H9 (cell line): ENCODE data around the gene HUWE1. TPM values are rescaled to one million over a fixed set of nuclear protein-coding genes. Genes with fewer than 3 reads are reported as not detected.
"Not testable (repeated sequence)": the region's sequence is repeated elsewhere in the genome, so short reads cannot be mapped to it uniquely, and the experiment has no call there.

Source experiments
- DNase-seq: peaks from one replicate; pipeline ENCODE4 v3.0.0-alpha.2; 2017
- H2AFZ ChIP-seq: one replicate; pipeline ENCODE4 v1.6.1; 2013; ENCODE audit warnings: mild to moderate bottlenecking, low read length, control low read depth, moderate library complexity
- H2AK5ac ChIP-seq: 2 replicates; pipeline ENCODE4 v1.6.1; 2013; ENCODE audit warnings: low read length, control low read depth, mixed read lengths; ENCODE audit not compliant: insufficient read length
- H2BK120ac ChIP-seq: one replicate; pipeline ENCODE4 v1.6.1; 2013; ENCODE audit warnings: low read depth, mild to moderate bottlenecking, low read length, control low read depth, inconsistent platforms; ENCODE audit not compliant: poor library complexity, severe bottlenecking
- H2BK12ac ChIP-seq: 2 replicates; pipeline ENCODE4 v1.6.1; 2013; ENCODE audit warnings: low read length, control low read depth, mixed read lengths, low read depth; ENCODE audit not compliant: insufficient read length
- H2BK15ac ChIP-seq: 2 replicates; pipeline ENCODE4 v1.6.1; 2013; ENCODE audit warnings: low read depth, low read length, control low read depth
- H2BK20ac ChIP-seq: one replicate; pipeline ENCODE4 v1.6.1; 2013; ENCODE audit warnings: low read depth, mild to moderate bottlenecking, low read length, control low read depth, inconsistent platforms; ENCODE audit not compliant: poor library complexity, severe bottlenecking
- H2BK5ac ChIP-seq: 2 replicates; pipeline ENCODE4 v1.6.1; 2013; ENCODE audit warnings: low read length, control low read depth, mixed read lengths; ENCODE audit not compliant: insufficient read length
- H3K14ac ChIP-seq: 2 replicates; pipeline ENCODE4 v1.6.1; 2013; ENCODE audit warnings: low read length, control low read depth; ENCODE audit not compliant: insufficient read depth
- H3K18ac ChIP-seq: 2 replicates; pipeline ENCODE4 v1.6.1; 2013; ENCODE audit warnings: low read depth, mild to moderate bottlenecking, mixed read lengths, low read length, control low read depth; ENCODE audit not compliant: insufficient read length
- H3K23ac ChIP-seq: 2 replicates; pipeline ENCODE4 v1.6.1; 2013; ENCODE audit warnings: low read length, control low read depth, mixed read lengths, low read depth; ENCODE audit not compliant: insufficient read length
- H3K23me2 ChIP-seq: 2 replicates; pipeline ENCODE4 v1.6.1; 2013; ENCODE audit warnings: low read depth, mild to moderate bottlenecking, mixed read lengths, low read length, control low read depth; ENCODE audit not compliant: insufficient read length, poor library complexity, severe bottlenecking
- H3K27ac ChIP-seq: 2 replicates; pipeline ENCODE4 v1.5.1; 2013; ENCODE audit warnings: low read length, control low read depth, mixed read lengths, low read depth; ENCODE audit not compliant: insufficient read length
- H3K27me3 ChIP-seq: 2 replicates; pipeline ENCODE4 v1.6.1; 2013; ENCODE audit warnings: low read length, control low read depth, inconsistent platforms; ENCODE audit not compliant: insufficient read depth
- H3K4ac ChIP-seq: 2 replicates; pipeline ENCODE4 v1.6.1; 2013; ENCODE audit warnings: low read depth, mild to moderate bottlenecking, control low read depth, inconsistent platforms, low read length, moderate library complexity
- H3K4me1 ChIP-seq: 2 replicates; pipeline ENCODE4 v1.6.1; 2013; ENCODE audit warnings: low read length, control low read depth, inconsistent platforms; ENCODE audit not compliant: insufficient read depth
- H3K4me2 ChIP-seq: 2 replicates; pipeline ENCODE4 v1.6.1; 2013; ENCODE audit warnings: low read length, control low read depth, mixed read lengths; ENCODE audit not compliant: insufficient read length, insufficient read depth
- H3K56ac ChIP-seq: 2 replicates; pipeline ENCODE4 v1.6.1; 2013; ENCODE audit warnings: low read depth, mild to moderate bottlenecking, mixed read lengths, low read length, control low read depth; ENCODE audit not compliant: insufficient read length
- H3K79me1 ChIP-seq: 2 replicates; pipeline ENCODE4 v1.6.1; 2013; ENCODE audit warnings: low read depth, mild to moderate bottlenecking, moderate library complexity, low read length, control low read depth, inconsistent platforms; ENCODE audit not compliant: insufficient read depth, poor library complexity, severe bottlenecking
- H3K79me2 ChIP-seq: 2 replicates; pipeline ENCODE4 v1.6.1; 2013; ENCODE audit warnings: low read length, control low read depth, inconsistent platforms; ENCODE audit not compliant: insufficient read depth
- H3K9ac ChIP-seq: 2 replicates; pipeline ENCODE4 v1.6.1; 2013; ENCODE audit warnings: low read length, control low read depth, mixed read lengths; ENCODE audit not compliant: insufficient read length; ENCODE audit errors: extremely low read depth
- H3K9me3 ChIP-seq: one replicate; pipeline ENCODE4 v1.6.1; 2013; ENCODE audit warnings: low read depth, low read length, inconsistent platforms; ENCODE audit not compliant: control insufficient read depth
- H3T11ph ChIP-seq: one replicate; pipeline ENCODE4 v1.6.1; 2013; ENCODE audit warnings: mild to moderate bottlenecking, low read length, control low read depth, inconsistent platforms
- H4K20me1 ChIP-seq: one replicate; pipeline ENCODE4 v1.6.1; 2013; ENCODE audit not compliant: control insufficient read depth, insufficient read length, insufficient read depth
- H4K5ac ChIP-seq: 2 replicates; pipeline ENCODE4 v1.6.1; 2013; ENCODE audit warnings: low read depth, mild to moderate bottlenecking, mixed read lengths, low read length, control low read depth; ENCODE audit not compliant: insufficient read length
- H4K8ac ChIP-seq: replicated peaks from 2 replicates; pipeline ENCODE4 v1.6.1; 2013; ENCODE audit warnings: low read length, control low read depth, mixed read lengths, low read depth; ENCODE audit not compliant: insufficient read length
- H4K91ac ChIP-seq: 2 replicates; pipeline ENCODE4 v1.6.1; 2013; ENCODE audit warnings: low read depth, mild to moderate bottlenecking, moderate library complexity, mixed read lengths, low read length, control low read depth; ENCODE audit not compliant: insufficient read length
- H3K27ac Mint-ChIP-seq, 3 experiments: 2 replicates in 2 of 3; 3 replicates in 1 of 3; pipeline ENCODE4 v1.8.0; 2020 to 2021; ENCODE audit warnings: mixed read lengths in 3 of 3, mild to moderate bottlenecking in 1 of 3, moderate library complexity in 1 of 3
- H3K27me3 Mint-ChIP-seq: 2 replicates; pipeline ENCODE4 v1.8.0; 2021; ENCODE audit warnings: low read depth, mild to moderate bottlenecking, moderate library complexity, mixed read lengths
- H3K36me3 Mint-ChIP-seq, 3 experiments: 2 replicates in 2 of 3; 3 replicates in 1 of 3; pipeline ENCODE4 v1.8.0; 2020 to 2021; ENCODE audit warnings: low read depth in 3 of 3, mixed read lengths in 3 of 3; ENCODE audit not compliant: insufficient read depth in 1 of 3
- H3K4me1 Mint-ChIP-seq, 2 experiments: 2 replicates each; pipeline ENCODE4 v1.8.0; 2020; ENCODE audit warnings: mixed read lengths in 2 of 2
- H3K4me3 Mint-ChIP-seq, 2 experiments: 2 replicates in 1 of 2; 3 replicates in 1 of 2; pipeline ENCODE4 v1.8.0; 2020 to 2021; ENCODE audit warnings: mild to moderate bottlenecking in 2 of 2, mixed read lengths in 2 of 2, moderate library complexity in 1 of 2
- H3K9me3 Mint-ChIP-seq, 2 experiments: 2 replicates in 1 of 2; 3 replicates in 1 of 2; pipeline ENCODE4 v1.8.0; 2020; ENCODE audit warnings: mild to moderate bottlenecking in 2 of 2, mixed read lengths in 2 of 2, moderate library complexity in 1 of 2
- WGBS: extraction: QIAGEN DNeasy Blood & Tissue Kit; methylation state at CpG from one replicate; pipeline ENCODE4 v1.1.7; 2013; ENCODE audit warnings: missing lambda C conversion rate, low lambda C conversion rate, mixed read lengths; ENCODE audit not compliant: insufficient read length; ENCODE audit errors: extremely low coverage; 5-methylcytosine and 5-hydroxymethylcytosine counted together
- total RNA-seq: library from RNA; stranded (reverse); gene quantifications from 2 replicates; pipeline ENCODE4 v1.2.1, GENCODE V29; 2021
- TF ChIP-seq, protein P1 (sequence below): fragments of 200-600 bp; sonication (generic); conservative IDR thresholded peaks from 3 replicates; pipeline ENCODE4 v1.8.0; 2021; ENCODE audit warnings: antibody characterized with exemption, mild to moderate bottlenecking

HUWE1 gene
- total RNA-seq, 1 experiment from 2014 or later, result 230 TPM

DNA sequence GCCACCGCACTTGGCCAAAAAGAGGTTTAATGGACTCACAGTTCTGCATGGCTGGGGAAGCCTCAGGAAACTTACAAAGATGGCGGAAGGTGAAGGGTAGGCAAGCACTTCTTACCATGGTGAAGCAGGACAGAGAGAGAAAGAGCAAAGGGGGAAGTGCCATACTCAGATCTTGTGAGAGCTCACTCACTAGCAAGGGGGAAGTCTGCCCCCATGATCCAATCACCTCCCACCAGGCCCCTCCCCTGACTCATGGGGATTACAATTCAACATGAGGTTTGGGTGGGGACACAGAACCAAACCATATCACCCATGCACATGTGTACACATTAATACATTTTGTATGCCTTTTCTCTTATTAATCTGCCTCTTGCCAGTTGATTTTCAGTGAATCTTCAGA is 175.2 kb downstream of the HUWE1 start:
- H3K4me2 ChIP-seq, result no peak overlapping the region
- no peak overlapping the region for H2BK20ac ChIP-seq
- H3T11ph ChIP-seq, result no peak overlapping the region
- H4K91ac ChIP-seq, result no peak overlapping the region
- peaks cover 68 to 70% of the 10 kb centered on the region in 2 experiments for H3K9me3 Mint-ChIP-seq
- no peak overlapping the region for H3K56ac ChIP-seq
- H3K9me3 ChIP-seq, result no peaks in the 10 kb centered on the region
- no peak overlapping the region for H3K4ac ChIP-seq
- H2AK5ac ChIP-seq, result no peak overlapping the region
- no peak overlapping the region for H2BK15ac ChIP-seq
- H2BK12ac ChIP-seq, result no peak overlapping the region
- no peak overlapping the region for H2BK120ac ChIP-seq
- DNase-seq, result no peak
- H3K79me2 ChIP-seq, result no peaks in the 10 kb centered on the region
- peaks cover 7 to 9% (median 9%) of the 10 kb centered on the region in 3 experiments; a peak in 5 of 7 replicates for H3K36me3 Mint-ChIP-seq
- no peaks in the 10 kb centered on the region for H3K4me1 ChIP-seq
- H3K27me3 ChIP-seq, result no peaks in the 10 kb centered on the region
- H3K14ac ChIP-seq, result no peak overlapping the region
- no peak overlapping the region for H4K5ac ChIP-seq
- no CpG with 5 or more reads among the region's 2 CpGs for WGBS
- no peak overlapping the region for H4K8ac ChIP-seq
- no peak overlapping the region for H3K18ac ChIP-seq
- no peaks in the 10 kb centered on the region for H4K20me1 ChIP-seq
- TF ChIP-seq, protein P1, sequence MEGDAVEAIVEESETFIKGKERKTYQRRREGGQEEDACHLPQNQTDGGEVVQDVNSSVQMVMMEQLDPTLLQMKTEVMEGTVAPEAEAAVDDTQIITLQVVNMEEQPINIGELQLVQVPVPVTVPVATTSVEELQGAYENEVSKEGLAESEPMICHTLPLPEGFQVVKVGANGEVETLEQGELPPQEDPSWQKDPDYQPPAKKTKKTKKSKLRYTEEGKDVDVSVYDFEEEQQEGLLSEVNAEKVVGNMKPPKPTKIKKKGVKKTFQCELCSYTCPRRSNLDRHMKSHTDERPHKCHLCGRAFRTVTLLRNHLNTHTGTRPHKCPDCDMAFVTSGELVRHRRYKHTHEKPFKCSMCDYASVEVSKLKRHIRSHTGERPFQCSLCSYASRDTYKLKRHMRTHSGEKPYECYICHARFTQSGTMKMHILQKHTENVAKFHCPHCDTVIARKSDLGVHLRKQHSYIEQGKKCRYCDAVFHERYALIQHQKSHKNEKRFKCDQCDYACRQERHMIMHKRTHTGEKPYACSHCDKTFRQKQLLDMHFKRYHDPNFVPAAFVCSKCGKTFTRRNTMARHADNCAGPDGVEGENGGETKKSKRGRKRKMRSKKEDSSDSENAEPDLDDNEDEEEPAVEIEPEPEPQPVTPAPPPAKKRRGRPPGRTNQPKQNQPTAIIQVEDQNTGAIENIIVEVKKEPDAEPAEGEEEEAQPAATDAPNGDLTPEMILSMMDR, result no peak
- no peak overlapping the region for H2AFZ ChIP-seq
- H2BK5ac ChIP-seq, result no peak overlapping the region
- peaks cover 0 to 5% of the 10 kb centered on the region in 2 experiments; a peak in 2 of 4 replicates for H3K4me1 Mint-ChIP-seq
- no peaks in the 10 kb centered on the region for H3K23me2 ChIP-seq
- no peaks in the 10 kb centered on the region for H3K79me1 ChIP-seq
- H3K27ac Mint-ChIP-seq, result no peak overlapping the region
- H3K23ac ChIP-seq, result no peak overlapping the region
- H3K27me3 Mint-ChIP-seq, result peaks cover 2% of the 10 kb centered on the region; the same call in 1 of the 2 replicates
- H3K9ac ChIP-seq, result no peak overlapping the region
- H3K27ac ChIP-seq, result no peak overlapping the region
- H3K4me3 Mint-ChIP-seq, result no peak overlapping the region

DNA sequence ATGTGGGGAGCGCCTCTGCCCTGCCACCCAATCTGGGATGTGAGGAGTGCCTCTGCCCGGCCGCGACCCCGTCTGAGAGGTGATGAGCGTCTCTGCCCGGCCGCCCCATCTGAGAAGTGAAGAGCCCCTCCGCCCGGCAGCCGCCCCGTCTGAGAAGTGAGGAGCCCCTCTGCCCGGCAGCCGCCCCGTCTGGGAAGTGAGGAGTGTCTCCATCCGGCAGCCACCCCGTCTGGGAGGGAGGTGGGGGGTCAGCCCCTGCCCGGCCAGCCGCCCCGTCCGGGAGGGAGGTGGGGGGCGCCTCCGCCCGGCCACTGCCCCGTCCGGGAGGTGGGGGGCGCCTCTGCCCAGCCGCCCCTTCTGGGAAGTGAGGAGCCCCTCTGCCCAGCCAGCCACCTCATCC is 182.5 kb downstream of the HUWE1 start:
- H3K9me3 ChIP-seq, result not testable (repeated sequence)

More for the DNA sequence above, 182.5 kb downstream of the HUWE1 start:
- H2BK20ac ChIP-seq, H4K8ac ChIP-seq, H3K4me2 ChIP-seq, H3K9ac ChIP-seq, H3K79me2 ChIP-seq, H2BK5ac ChIP-seq, H3K4me1 Mint-ChIP-seq, H3K27ac ChIP-seq, H4K5ac ChIP-seq, H2AK5ac ChIP-seq, H3K18ac ChIP-seq, H2AFZ ChIP-seq, H3K79me1 ChIP-seq, H2BK15ac ChIP-seq, H3K27ac Mint-ChIP-seq, H3K14ac ChIP-seq, H3T11ph ChIP-seq, H3K27me3 ChIP-seq, H3K27me3 Mint-ChIP-seq, H3K4me3 Mint-ChIP-seq, H2BK12ac ChIP-seq, H3K36me3 Mint-ChIP-seq, H3K56ac ChIP-seq, H3K23me2 ChIP-seq, H4K91ac ChIP-seq, H3K23ac ChIP-seq, H4K20me1 ChIP-seq, H2BK120ac ChIP-seq, H3K4ac ChIP-seq, DNase-seq, H3K4me1 ChIP-seq: not testable (repeated sequence)
- H3K9me3 Mint-ChIP-seq, result peaks cover 62 to 63% of the 10 kb centered on the region in 2 experiments
- WGBS, result no CpG with 5 or more reads among the region's 28 CpGs
